ENCODE measurements around the gene NCBP3.
A peak's percentile ranks its signal among the peaks of the same experiment; 100 is the strongest.
"Not testable (repeated sequence)": the region's sequence is repeated elsewhere in the genome, so short reads cannot be mapped to it uniquely, and the experiment has no call there.

Gene NCBP3

DNA sequence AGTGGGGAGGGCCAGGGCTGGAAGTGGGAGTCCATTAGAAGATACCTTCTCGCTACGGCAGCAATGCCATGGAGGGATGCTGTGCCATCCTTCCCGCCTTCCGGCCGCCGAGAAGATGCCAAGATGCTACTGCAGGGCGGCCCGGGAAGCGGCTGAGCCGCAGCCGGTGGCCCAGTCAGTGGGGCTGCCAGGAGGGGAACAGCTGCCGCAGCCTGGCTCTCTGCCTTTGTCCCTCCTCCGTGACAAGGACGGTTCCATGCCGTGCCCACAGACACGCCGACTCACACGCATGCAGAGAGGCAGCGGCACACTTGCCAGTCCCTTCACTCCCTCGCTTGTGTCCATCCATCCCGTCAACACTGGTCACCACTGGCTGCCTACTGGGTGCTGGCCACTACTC, 20.2 kb upstream of the NCBP3 start:
- Mint-ChIP-seq H3K4me3 (no peak overlapping the region), H3K36me3 (no peaks in the 10 kb centered on the region), H3K4me1 (peaks cover 9% of the 10 kb centered on the region), H3K9me3 (no peaks in the 10 kb centered on the region), H3K27ac (no peak overlapping the region)
- no peak for ATAC-seq
- DNase-seq (ENCODE audit: low spot score in 2 of 2): no peak

- no peak for ATAC-seq
These were observed 19.1 kb upstream of the NCBP3 start for GRCh38 chr17:3865176-3865575.

GRCh38 chr17:3864534-3864933, 18.5 kb upstream of the NCBP3 start:
- Mint-ChIP-seq H3K4me1 (no peaks in the 10 kb centered on the region), H3K4me3 (no peak overlapping the region), H3K36me3 (no peaks in the 10 kb centered on the region), H3K9me3 (no peaks in the 10 kb centered on the region), H3K27ac (peak overlapping the region; percentile 52)
- DNase-seq (ENCODE audit: low spot score in 2 of 2): no peak
- no peak for ATAC-seq

More at GRCh38 chr17:3865176-3865575, 19.1 kb upstream of the NCBP3 start:
- Mint-ChIP-seq H3K36me3 (no peaks in the 10 kb centered on the region), H3K9me3 (no peaks in the 10 kb centered on the region), H3K4me1 (no peaks in the 10 kb centered on the region), H3K4me3 (no peak overlapping the region), H3K27ac (no peak overlapping the region)
- no peak for DNase-seq (ENCODE audit: low spot score in 2 of 2)

DNA sequence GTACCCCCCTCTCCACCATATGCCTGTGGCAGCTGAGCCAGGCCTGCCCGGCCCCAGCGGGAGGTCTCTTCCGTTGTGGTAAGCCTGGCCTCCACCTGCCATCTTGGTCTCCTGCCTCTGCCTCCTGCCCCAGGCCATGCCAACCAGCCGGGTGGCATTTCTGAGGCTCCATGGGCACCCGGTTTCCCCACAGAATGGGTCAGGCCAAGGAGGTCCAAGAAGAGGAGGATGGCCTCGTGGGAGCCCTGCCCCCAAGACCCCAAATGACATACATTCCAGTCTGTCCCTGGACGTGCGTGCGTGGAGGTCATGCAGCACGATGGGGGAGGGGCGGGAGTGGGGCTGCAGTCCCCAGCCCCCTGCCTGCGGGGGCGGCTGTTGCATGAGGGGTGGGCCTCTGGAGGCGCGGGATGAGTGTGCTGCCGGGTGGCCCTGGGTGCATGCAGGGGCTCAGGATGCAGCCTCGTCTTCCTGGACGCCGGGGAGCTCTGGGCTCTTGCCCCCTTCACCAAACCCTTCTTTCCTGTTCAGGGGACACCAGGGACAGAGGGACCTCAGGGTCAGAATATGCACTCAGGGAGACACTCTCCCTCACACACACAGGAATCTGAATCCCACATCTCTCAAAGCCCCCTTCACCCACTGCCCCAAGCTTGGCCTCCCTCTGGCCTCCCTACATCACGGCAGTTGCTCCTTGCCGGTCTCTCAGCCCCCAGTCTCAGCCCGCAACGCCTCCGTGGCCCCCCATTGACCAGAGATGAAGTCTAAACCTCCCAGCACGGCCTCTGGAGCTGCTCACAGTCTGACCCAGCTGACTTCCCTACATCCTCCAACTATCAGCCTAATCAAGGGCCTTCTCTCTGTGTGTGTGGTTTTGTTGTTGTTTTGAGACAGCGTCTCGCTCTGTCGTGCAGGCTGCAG, 16.0 kb upstream of the NCBP3 start:
- no peak overlapping the region for H3K27ac Mint-ChIP-seq
- DNase-seq (ENCODE audit: low spot score in 2 of 2) (no peak), ATAC-seq (no peak)
- H3K36me3 Mint-ChIP-seq: no peaks in the 10 kb centered on the region
- no peaks in the 10 kb centered on the region for H3K4me1 Mint-ChIP-seq
- H3K4me3 Mint-ChIP-seq: no peak overlapping the region
- no peaks in the 10 kb centered on the region for H3K9me3 Mint-ChIP-seq

GRCh38 chr17:3860939-3861700, 15.1 kb upstream of the NCBP3 start:
- Mint-ChIP-seq H3K9me3 (no peaks in the 10 kb centered on the region), H3K4me1 (no peaks in the 10 kb centered on the region), H3K4me3 (no peak overlapping the region), H3K27ac (no peak overlapping the region), H3K36me3 (no peaks in the 10 kb centered on the region)
- DNase-seq (ENCODE audit: low spot score in 2 of 2) (no peak), ATAC-seq (no peak)

- no peaks in the 10 kb centered on the region for H3K4me1 Mint-ChIP-seq
- ATAC-seq: no peak
- no peak overlapping the region for H3K4me3 Mint-ChIP-seq
- no peak overlapping the region for H3K27ac Mint-ChIP-seq
- no peaks in the 10 kb centered on the region for H3K9me3 Mint-ChIP-seq
- no peak for DNase-seq (ENCODE audit: low spot score in 2 of 2)
- no peaks in the 10 kb centered on the region for H3K36me3 Mint-ChIP-seq
These were observed 13.9 kb upstream of the NCBP3 start for GRCh38 chr17:3859940-3860339.

DNA sequence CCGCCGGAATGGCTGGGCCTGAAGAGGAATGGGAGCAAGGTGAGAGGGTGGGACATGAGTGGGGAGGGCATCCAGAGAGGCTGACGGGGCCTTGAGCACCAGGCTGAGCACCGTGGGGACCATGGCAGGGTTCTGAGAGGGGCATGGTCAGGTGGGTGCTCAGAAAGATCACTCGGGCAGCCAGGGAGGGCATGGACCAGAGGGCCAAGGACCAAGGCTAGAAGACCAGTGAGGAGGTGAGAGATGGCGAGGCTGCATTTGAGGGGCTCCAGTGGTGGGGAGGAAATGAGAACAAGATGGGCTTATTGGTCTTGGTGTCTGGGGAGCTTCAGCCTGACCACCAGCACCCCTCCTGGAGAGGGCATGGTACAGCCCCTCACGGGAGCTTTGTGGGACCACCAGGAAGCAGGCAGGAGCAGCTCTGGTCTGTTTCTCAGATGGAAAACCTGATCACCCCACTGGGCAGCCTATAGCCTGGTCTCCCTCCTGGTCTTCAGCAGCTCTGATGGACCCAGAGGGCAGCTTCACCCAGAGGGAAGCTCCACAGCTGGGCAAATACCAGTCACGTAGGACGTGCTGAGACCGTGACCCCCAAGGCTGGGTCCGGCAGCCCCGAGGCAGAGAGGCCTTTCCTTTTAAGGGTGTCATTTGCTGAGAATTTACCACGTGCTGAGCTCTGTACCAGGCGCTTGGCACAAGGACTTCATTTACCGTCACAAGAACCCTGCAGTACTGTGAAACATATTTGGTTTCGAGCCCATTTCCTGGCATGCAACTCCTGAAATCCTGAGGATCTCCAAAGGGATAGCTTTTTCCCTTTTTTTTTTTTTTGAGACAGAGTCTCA, 11.4 kb upstream of the NCBP3 start:
- DNase-seq (ENCODE audit: low spot score in 2 of 2) (no peak), ATAC-seq (peak; percentile 21)
- H3K27ac Mint-ChIP-seq: no peak overlapping the region
- no peaks in the 10 kb centered on the region for H3K36me3 Mint-ChIP-seq
- H3K9me3 Mint-ChIP-seq: no peaks in the 10 kb centered on the region
- H3K4me3 Mint-ChIP-seq: no peak overlapping the region
- peaks cover 5% of the 10 kb centered on the region for H3K4me1 Mint-ChIP-seq

GRCh38 chr17:3854204-3854603, 8.2 kb upstream of the NCBP3 start:
- not testable (repeated sequence) for ATAC-seq; H3K27ac Mint-ChIP-seq; H3K9me3 Mint-ChIP-seq; DNase-seq (ENCODE audit: low spot score in 2 of 2); H3K36me3 Mint-ChIP-seq; H3K4me3 Mint-ChIP-seq
- peaks cover 11% of the 10 kb centered on the region for H3K4me1 Mint-ChIP-seq

- no peak for DNase-seq (ENCODE audit: low spot score in 2 of 2)
- H3K4me1 Mint-ChIP-seq: peaks cover 11% of the 10 kb centered on the region
- H3K36me3 Mint-ChIP-seq: no peaks in the 10 kb centered on the region
- no peaks in the 10 kb centered on the region for H3K9me3 Mint-ChIP-seq
- peak overlapping the region; percentile 54 for H3K27ac Mint-ChIP-seq
- H3K4me3 Mint-ChIP-seq: no peak overlapping the region
- ATAC-seq: no peak
These were observed 6.5 kb upstream of the NCBP3 start for GRCh38 chr17:3852561-3852960.

- no peaks in the 10 kb centered on the region for H3K9me3 Mint-ChIP-seq
- peaks cover 17% of the 10 kb centered on the region for H3K4me1 Mint-ChIP-seq
- H3K36me3 Mint-ChIP-seq: no peaks in the 10 kb centered on the region
- ATAC-seq: no peak
- DNase-seq (ENCODE audit: low spot score in 2 of 2): no peak
- H3K4me3 Mint-ChIP-seq: no peak overlapping the region
- H3K27ac Mint-ChIP-seq: no peak overlapping the region
These were observed 5.5 kb upstream of the NCBP3 start for GRCh38 chr17:3851461-3852100.

DNA sequence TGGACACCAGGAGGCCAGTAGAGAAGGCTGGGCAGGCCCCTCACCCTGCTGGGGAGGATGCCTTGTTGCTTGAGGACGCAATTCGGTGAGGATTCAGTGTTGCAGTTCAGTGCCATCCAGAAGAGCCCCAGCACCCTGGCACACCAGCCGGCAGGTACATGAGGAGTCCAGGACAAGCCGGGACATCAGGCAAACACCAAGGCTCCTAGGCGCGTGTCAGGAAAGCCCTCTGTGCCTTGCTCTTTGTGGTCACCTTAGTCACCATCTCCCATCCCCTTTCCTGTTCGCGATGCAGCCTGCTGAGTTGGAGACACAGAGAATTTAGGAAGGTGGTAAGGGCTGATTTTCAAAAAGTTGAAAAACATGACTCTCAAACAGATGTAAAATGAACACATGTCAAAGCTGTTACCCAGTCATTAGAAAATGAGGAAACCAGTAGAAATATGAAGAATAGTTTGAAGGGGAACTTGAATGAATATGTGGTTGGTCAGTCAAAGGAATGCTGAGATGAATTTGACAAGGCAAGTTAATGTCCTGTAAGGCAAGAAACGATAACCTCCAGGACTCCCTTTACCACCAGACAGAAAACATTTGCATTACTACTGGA, 2.3 kb upstream of the NCBP3 start:
- no peak for ATAC-seq
- no peak overlapping the region for H3K4me3 Mint-ChIP-seq

GRCh38 chr17:3847165-3847670, 1.2 kb upstream of the NCBP3 start:
- DNase-seq (ENCODE audit: low spot score in 2 of 2): no peak
- peak overlapping the region; percentile 22 for H3K4me3 Mint-ChIP-seq
- no peak for ATAC-seq
- peaks cover 30% of the 10 kb centered on the region for H3K4me1 Mint-ChIP-seq
- peaks cover 31% of the 10 kb centered on the region for H3K36me3 Mint-ChIP-seq
- H3K9me3 Mint-ChIP-seq: no peaks in the 10 kb centered on the region
- no peak overlapping the region for H3K27ac Mint-ChIP-seq

More for the DNA sequence above, 2.3 kb upstream of the NCBP3 start:
- Mint-ChIP-seq H3K9me3 (no peaks in the 10 kb centered on the region), H3K36me3 (peaks cover 20% of the 10 kb centered on the region), H3K4me1 (peaks cover 33% of the 10 kb centered on the region), H3K27ac (no peak overlapping the region)
- DNase-seq (ENCODE audit: low spot score in 2 of 2): no peak

GRCh38 chr17:3846437-3847164, 555 bp upstream of the NCBP3 start:
- DNase-seq (ENCODE audit: low spot score in 2 of 2) (no peak), ATAC-seq (no peak)
- peak overlapping the region; percentile 93 for H3K27ac Mint-ChIP-seq
- H3K9me3 Mint-ChIP-seq: no peaks in the 10 kb centered on the region
- peaks cover 27% of the 10 kb centered on the region for H3K4me1 Mint-ChIP-seq
- peak overlapping the region; percentile 87 for H3K4me3 Mint-ChIP-seq
- H3K36me3 Mint-ChIP-seq: peaks cover 37% of the 10 kb centered on the region

DNA sequence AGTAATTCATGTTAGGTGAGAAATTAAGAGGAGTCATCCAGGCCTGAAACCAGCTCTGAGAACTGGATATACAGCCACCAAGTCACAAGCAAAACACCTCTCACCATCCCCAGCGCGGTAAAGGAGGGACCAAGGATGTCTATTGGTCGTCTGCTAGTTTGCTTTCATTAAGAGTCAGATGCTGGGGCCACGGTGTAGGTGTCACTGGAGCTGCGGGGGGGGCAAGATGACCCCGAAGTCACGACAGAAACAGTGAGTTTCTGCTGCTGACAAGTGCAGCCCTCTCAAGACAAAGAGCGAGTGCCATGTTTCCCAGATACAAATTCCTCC, 790 bp downstream of the NCBP3 start:
- Mint-ChIP-seq H3K36me3 (peaks cover 50% of the 10 kb centered on the region), H3K27ac (peak overlapping the region; percentile 93), H3K4me3 (peak overlapping the region; percentile 87), H3K4me1 (peaks cover 30% of the 10 kb centered on the region), H3K9me3 (no peaks in the 10 kb centered on the region)
- peak; percentile 73 for ATAC-seq
- peak; percentile 27 to 75 for DNase-seq (ENCODE audit: low spot score in 2 of 2)

All from stimulated activated effector memory CD8-positive, alpha-beta T cell treated with anti-CD3 and anti-CD28 coated beads, Interleukin-12 subunit alpha, Interleukin-12 subunit beta, amount 100 ng/mL, for 72 hours (primary cell).